Thoracic aorta (tissue), 2 donors: ENCODE data around the gene CARD10. TPM values are rescaled to one million over a fixed set of nuclear protein-coding genes. Genes with fewer than 3 reads are reported as not detected.

Source experiments
- ATAC-seq: fragments of 150-250 bp; one replicate; pipeline ENCODE4 v1.8.0; 2017; ENCODE audit warnings: low read depth; ENCODE audit not compliant: insufficient number of reproducible peaks, low FRiP score
- DNase-seq: peaks from one replicate; pipeline ENCODE4 v3.0.0-alpha.2; 2020; ENCODE audit warnings: low spot score
- H3K27ac ChIP-seq, 2 donors: fragments of 200-600 bp; sonication (generic); 1 replicate in 1 of 2; 2 replicates in 1 of 2; pipeline ENCODE4 v1.5.1; 2016; ENCODE audit warnings: mild to moderate bottlenecking in 2 of 2, moderate library complexity in 2 of 2
- H3K27me3 ChIP-seq: fragments of 200-600 bp; sonication (generic); replicated peaks from 2 replicates; pipeline ENCODE4 v1.6.0; 2016; ENCODE audit warnings: mild to moderate bottlenecking; ENCODE audit not compliant: insufficient read depth
- H3K36me3 ChIP-seq: fragments of 200-600 bp; sonication (generic); one replicate; pipeline ENCODE4 v1.5.1; 2016
- H3K4me1 ChIP-seq, 2 donors: fragments of 200-600 bp; sonication (generic); 1 replicate in 1 of 2; 2 replicates in 1 of 2; pipeline versions ENCODE4 v1.5.1 to v1.6.0; 2016; ENCODE audit warnings: low read depth in 2 of 2, mild to moderate bottlenecking in 1 of 2; ENCODE audit not compliant: control insufficient read depth in 1 of 2
- H3K4me3 ChIP-seq: fragments of 200-600 bp; sonication (generic); 2 replicates; pipeline ENCODE4 v1.5.1; 2016; ENCODE audit warnings: mild to moderate bottlenecking
- H3K9me3 ChIP-seq: fragments of 200-600 bp; sonication (generic); 2 replicates; pipeline ENCODE4 v1.5.1; 2016
- CTCF ChIP-seq: fragments of 200-600 bp; sonication (generic); IDR thresholded peaks from one replicate; pipeline ENCODE4 v1.5.1; 2019; ENCODE audit warnings: antibody characterized with exemption
- total RNA-seq, 2 donors: library from RNA; depleted of rRNA; stranded (reverse); fragments of >200 nt; gene quantifications; one replicate each; pipeline versions ENCODE4 v1.1.0 to v1.2.3, GENCODE V29; 2016

Gene CARD10
- total RNA-seq, 2 donors from 2014 or later: 7.2 to 11.0 TPM

GRCh38 chr22:37480387-37481346 lies 38.5 kb downstream of the CARD10 start:
- Histone ChIP-seq H3K4me3 (no peak overlapping the region), H3K9me3 (no peaks in the 10 kb centered on the region), H3K27me3 (peaks cover 4% of the 10 kb centered on the region), H3K27ac (no peak overlapping the region), H3K36me3 (no peaks in the 10 kb centered on the region), H3K4me1 (peaks cover 8 to 15% of the 10 kb centered on the region in 2 donors)
- TF ChIP-seq CTCF: no peak
- no peak for DNase-seq
- no peak for ATAC-seq

GRCh38 chr22:37479196-37479595 lies 40.0 kb downstream of the CARD10 start:
- H3K4me3 ChIP-seq: no peak overlapping the region
- no peak for DNase-seq
- no peak for TF ChIP-seq CTCF
- H3K4me1 ChIP-seq: peaks cover 7 to 12% of the 10 kb centered on the region in 2 donors
- H3K27ac ChIP-seq: no peak overlapping the region
- ATAC-seq: no peak
- no peaks in the 10 kb centered on the region for H3K9me3 ChIP-seq
- H3K27me3 ChIP-seq: peaks cover 4% of the 10 kb centered on the region
- H3K36me3 ChIP-seq: no peaks in the 10 kb centered on the region

GRCh38 chr22:37476389-37477329 lies 42.6 kb downstream of the CARD10 start:
- no peak overlapping the region for H3K4me3 ChIP-seq
- H3K27ac ChIP-seq: no peak overlapping the region
- ATAC-seq (no peak), DNase-seq (no peak)
- H3K4me1 ChIP-seq: no peaks in the 10 kb centered on the region
- H3K27me3 ChIP-seq: peaks cover 4% of the 10 kb centered on the region
- H3K36me3 ChIP-seq: no peaks in the 10 kb centered on the region
- no peak for TF ChIP-seq CTCF
- no peaks in the 10 kb centered on the region for H3K9me3 ChIP-seq

- no peak overlapping the region for H3K4me3 ChIP-seq
- no peaks in the 10 kb centered on the region for H3K36me3 ChIP-seq
- H3K9me3 ChIP-seq: no peaks in the 10 kb centered on the region
- TF ChIP-seq CTCF: no peak
- DNase-seq (no peak), ATAC-seq (no peak)
- H3K4me1 ChIP-seq: no peaks in the 10 kb centered on the region
- no peak overlapping the region for H3K27ac ChIP-seq
- H3K27me3 ChIP-seq: peaks cover 4% of the 10 kb centered on the region
Measured at GRCh38 chr22:37474447-37475090, 44.6 kb downstream of the CARD10 start.
